Thyroid gland (tissue), 4 donors: ENCODE results near the gene TNNT2.

Experiments
- CTCF ChIP-seq, 6 experiments: fragments of 200-600 bp in 3 of 6; fragments of 450-650 bp in 3 of 6; sonication (generic) in 3 of 6; IDR thresholded peaks; one replicate each; pipeline ENCODE4 v1.5.1; 2016 to 2019; ENCODE audit warnings: antibody characterized with exemption in 6 of 6, mild to moderate bottlenecking in 2 of 6, inconsistent platforms in 1 of 6, moderate library complexity in 1 of 6
- POLR2A ChIP-seq, 2 donors: fragments of 450-650 bp; IDR thresholded peaks; one replicate each; pipeline ENCODE4 v1.6.1; 2017; ENCODE audit warnings: antibody characterized with exemption in 2 of 2, mild to moderate bottlenecking in 2 of 2, moderate library complexity in 1 of 2

GRCh38 chr1:201420608-201421002 is 43.1 kb upstream of the TNNT2 start:
- no peak for TF ChIP-seq CTCF (IDR thresholded peaks at IDR 0.05)
- TF ChIP-seq POLR2A (IDR thresholded peaks at IDR 0.05) = no peak
